HepG2 (cell line): ENCODE results near the gene EEFSEC.

Source experiments
- MYNN ChIP-seq: sonication (generic); formaldehyde crosslinking; IDR thresholded peaks from 2 replicates; pipeline ENCODE4 v1.4.0; 2020; ENCODE audit warnings: mild to moderate bottlenecking, low read depth, missing genetic modification reagents
- ZFX ChIP-seq: sonication (generic); formaldehyde crosslinking; IDR thresholded peaks from 2 replicates; pipeline ENCODE4 v1.4.0; 2020; ENCODE audit warnings: mild to moderate bottlenecking, low read depth, missing genetic modification reagents, moderate library complexity
- TF ChIP-seq, protein P1 (sequence below): sonication (generic); formaldehyde crosslinking; IDR thresholded peaks from 2 replicates; pipeline ENCODE4 v1.9.0; 2021; ENCODE audit warnings: missing genetic modification reagents, borderline replicate concordance

DNA sequence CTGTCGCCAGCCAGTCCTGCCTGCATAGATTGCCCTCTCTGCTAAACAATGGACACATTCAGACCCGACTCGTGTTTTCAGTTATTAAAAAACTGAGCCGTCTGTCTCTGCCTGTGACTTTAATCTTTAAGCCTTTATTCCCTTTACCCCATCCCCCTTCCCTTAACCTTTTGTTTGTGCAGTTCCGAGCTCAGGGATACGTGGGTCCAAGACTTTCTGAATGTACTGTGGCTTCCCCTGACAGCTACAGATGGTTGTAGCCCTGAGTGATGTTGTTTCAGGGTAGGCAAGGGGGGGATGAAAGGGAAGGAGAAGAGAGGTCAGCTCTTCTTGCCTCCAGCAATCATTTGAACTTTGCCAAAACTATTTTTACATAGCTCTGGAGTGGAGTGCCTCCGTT is 44.6 kb downstream of the EEFSEC start:
- TF ChIP-seq ZFX (CRISPR knock-in tag) (no peak), MYNN (CRISPR knock-in tag) (no peak)
- TF ChIP-seq, protein P1, sequence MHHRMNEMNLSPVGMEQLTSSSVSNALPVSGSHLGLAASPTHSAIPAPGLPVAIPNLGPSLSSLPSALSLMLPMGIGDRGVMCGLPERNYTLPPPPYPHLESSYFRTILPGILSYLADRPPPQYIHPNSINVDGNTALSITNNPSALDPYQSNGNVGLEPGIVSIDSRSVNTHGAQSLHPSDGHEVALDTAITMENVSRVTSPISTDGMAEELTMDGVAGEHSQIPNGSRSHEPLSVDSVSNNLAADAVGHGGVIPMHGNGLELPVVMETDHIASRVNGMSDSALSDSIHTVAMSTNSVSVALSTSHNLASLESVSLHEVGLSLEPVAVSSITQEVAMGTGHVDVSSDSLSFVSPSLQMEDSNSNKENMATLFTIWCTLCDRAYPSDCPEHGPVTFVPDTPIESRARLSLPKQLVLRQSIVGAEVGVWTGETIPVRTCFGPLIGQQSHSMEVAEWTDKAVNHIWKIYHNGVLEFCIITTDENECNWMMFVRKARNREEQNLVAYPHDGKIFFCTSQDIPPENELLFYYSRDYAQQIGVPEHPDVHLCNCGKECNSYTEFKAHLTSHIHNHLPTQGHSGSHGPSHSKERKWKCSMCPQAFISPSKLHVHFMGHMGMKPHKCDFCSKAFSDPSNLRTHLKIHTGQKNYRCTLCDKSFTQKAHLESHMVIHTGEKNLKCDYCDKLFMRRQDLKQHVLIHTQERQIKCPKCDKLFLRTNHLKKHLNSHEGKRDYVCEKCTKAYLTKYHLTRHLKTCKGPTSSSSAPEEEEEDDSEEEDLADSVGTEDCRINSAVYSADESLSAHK (CRISPR knock-in tag), result no peak
